Epithelial cell of proximal tubule (primary cell): ENCODE results near the gene ZG16B. TPM values are rescaled to one million over a fixed set of nuclear protein-coding genes. Genes with fewer than 3 reads are reported as not detected.

Experiments
- DNase-seq: peaks from one replicate; pipeline ENCODE4 v3.0.0-alpha.2; 2011; ENCODE audit warnings: low read depth
- H3K4me3 ChIP-seq: 2 replicates; pipeline ENCODE4 v1.5.1; 2011; ENCODE audit warnings: low read depth, mild to moderate bottlenecking, low read length
- total RNA-seq: library from RNA; depleted of rRNA; stranded (reverse); fragments of >200 nt; gene quantifications from 2 replicates; pipeline ENCODE4 v1.2.3, GENCODE V29; 2015
- TF ChIP-seq, protein P1 (sequence below): conservative IDR thresholded peaks from 2 replicates; pipeline ENCODE4 v1.5.1; 2012; ENCODE audit warnings: low read depth, mild to moderate bottlenecking, low read length

The ZG16B gene
- total RNA-seq, 1 donor from 2014 or later, result 0.06 TPM

DNA sequence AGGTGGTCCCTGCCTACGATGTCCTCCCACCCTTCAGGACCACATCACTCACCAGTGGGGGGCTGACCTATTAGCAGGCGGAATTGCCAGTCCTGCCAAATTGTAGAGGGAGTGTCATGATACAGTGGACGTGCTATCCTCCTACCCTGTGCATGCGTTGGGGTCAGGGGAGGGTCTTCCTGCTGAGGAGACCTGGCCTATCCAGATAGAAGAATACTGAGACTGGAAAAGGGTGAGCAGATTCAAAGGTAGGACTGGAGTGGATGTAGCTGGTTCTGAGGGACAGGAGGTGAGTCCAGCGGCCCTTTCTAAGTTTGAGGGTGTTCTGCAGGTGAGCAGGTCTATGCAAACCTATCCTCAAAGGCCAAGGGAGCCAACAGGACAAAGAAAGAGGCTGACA is 23.8 kb upstream of the ZG16B start:
- no peak overlapping the region for H3K4me3 ChIP-seq
- no peak for DNase-seq
- TF ChIP-seq, protein P1, sequence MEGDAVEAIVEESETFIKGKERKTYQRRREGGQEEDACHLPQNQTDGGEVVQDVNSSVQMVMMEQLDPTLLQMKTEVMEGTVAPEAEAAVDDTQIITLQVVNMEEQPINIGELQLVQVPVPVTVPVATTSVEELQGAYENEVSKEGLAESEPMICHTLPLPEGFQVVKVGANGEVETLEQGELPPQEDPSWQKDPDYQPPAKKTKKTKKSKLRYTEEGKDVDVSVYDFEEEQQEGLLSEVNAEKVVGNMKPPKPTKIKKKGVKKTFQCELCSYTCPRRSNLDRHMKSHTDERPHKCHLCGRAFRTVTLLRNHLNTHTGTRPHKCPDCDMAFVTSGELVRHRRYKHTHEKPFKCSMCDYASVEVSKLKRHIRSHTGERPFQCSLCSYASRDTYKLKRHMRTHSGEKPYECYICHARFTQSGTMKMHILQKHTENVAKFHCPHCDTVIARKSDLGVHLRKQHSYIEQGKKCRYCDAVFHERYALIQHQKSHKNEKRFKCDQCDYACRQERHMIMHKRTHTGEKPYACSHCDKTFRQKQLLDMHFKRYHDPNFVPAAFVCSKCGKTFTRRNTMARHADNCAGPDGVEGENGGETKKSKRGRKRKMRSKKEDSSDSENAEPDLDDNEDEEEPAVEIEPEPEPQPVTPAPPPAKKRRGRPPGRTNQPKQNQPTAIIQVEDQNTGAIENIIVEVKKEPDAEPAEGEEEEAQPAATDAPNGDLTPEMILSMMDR, result no peak

DNA sequence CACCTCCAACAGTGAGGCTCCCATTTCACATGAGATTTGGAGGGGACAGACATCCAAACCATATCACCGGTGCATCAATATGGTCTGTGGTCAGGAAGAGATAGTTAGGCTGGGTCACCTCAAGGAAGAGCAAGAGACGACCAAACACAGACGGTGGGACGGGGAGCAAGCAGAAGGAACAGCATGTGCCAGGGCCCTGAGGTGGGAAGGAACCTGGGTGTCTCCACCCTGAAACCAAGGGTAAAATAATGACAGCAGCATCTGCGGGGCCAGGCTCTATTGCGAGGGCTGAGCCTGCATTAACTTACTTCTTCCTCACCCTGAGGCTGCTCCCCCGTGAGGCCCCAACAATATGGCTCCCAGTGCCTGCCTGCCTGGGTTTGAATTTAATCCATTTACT is 21.9 kb upstream of the ZG16B start:
- TF ChIP-seq, protein P1, result no peak
- H3K4me3 ChIP-seq, result no peak overlapping the region
- no peak for DNase-seq

DNA sequence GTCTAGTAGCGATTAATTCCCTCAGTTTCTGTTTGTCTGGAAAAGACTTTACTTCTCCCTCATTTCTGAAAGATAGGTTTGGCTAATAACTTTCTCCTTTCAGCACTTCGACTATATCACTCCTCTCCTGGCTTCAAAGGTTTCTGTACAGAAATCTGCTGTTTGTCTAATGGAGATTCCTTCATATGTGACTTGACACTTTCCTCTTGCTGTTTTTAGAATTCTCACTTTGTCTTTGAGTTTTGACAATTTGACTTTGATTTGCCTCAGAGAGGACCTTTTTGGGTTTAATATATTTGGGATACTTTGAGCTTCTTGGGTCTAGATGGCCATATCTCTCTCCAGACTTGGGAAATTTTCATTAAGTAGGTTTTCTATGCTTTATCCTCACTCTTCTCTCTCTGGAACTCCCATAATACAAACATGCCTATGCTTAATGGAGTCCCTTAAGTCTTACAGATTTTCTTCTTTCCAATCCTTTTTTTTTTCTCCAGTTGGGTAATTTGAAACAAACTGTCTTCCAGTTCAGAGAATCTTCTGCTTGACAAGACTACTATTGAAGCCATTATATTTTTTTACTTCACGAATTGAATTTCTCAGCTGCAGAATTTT is 20.8 kb upstream of the ZG16B start:
- DNase-seq, result no peak
- TF ChIP-seq, protein P1, result no peak
- H3K4me3 ChIP-seq, result no peak overlapping the region

DNA sequence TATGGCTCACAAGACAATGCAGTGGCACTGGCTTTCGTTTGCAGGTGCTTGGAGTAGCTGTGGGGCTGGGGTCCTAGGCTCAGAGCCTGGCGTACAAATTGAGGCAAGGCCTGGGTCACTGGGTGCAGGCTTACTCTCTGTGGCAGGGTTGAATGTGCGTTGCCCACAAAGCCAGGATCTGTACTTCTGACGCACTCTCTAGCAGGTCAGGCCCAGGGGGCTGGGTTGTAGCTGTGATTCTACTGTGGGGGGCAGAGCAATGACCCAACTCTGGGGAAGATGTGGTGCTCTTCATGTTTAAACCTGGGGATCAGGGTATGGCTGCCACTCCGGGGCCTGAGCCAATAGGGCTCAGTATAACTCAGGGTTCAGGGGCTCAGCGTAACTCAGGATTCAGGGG is 19.5 kb upstream of the ZG16B start:
- DNase-seq, result no peak
- TF ChIP-seq, protein P1, result no peak
- H3K4me3 ChIP-seq, result no peak overlapping the region

DNA sequence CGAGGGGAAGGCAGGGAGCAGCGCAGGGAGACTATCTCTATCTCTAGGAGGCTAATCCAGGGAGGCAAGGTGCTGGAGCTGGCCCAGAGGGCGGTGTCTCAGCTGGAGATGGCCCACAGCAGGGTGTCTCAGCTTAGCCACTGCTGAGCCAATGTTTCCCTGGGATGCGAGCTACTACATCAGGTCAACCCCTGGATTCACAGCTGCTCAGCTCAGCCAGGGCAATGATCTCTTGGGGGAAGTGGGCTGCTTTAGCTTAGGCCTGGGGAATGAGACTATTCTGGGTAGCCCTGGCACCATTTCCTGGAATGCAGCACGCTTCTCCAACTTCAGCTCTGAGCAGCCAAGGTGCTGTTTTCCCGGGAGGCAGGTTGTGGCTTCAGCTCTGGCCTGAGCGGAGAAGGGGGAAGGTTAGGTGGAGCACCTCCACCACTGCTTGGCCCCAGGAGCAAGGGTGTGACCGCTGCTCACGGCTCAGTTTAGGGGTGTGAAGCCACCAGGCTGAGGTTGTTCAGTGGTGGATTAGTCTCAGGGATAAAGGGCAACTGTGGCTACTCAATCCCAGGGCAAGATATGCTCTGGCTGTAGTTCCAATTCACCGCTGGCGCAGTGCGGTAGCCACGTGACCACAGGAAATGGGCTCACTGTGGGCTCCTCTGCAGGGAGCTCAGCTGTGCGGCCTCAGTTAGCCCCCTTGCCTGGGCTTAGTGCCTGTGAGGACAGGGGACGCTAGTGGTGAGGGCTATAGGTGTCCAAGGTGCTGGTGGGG is 18.2 kb upstream of the ZG16B start:
- TF ChIP-seq, protein P1, result no peak
- no peak overlapping the region for H3K4me3 ChIP-seq
- no peak for DNase-seq

DNA sequence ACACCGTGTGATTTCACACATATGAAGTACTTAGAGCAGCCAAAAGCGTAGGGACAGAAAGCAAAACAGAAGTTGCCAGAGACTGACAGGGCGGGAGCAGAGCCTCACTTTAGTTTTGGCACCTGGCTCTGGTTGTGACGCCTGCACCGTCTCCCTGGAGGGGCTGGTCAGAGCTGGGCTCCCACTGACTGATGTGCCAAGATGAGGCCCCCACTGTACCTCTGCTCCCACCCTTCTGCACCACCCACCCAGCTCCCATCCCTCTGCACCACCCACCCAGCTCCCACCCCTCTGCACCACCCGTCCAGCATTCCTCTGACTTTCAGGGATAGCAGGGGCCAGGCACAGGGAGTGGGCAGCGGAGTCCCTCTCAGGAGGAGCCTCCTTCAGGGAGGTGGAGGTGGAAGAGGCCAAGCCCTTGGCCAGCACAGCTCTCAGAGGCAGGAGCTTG is 16.3 kb upstream of the ZG16B start:
- TF ChIP-seq, protein P1, result no peak
- H3K4me3 ChIP-seq, result no peak overlapping the region
- no peak for DNase-seq
